ENCODE results near the gene RAB7A. TPM values are rescaled to one million over a fixed set of nuclear protein-coding genes. Genes with fewer than 3 reads are reported as not detected.

The RAB7A gene
- polyA plus RNA-seq, 1 donor (not counting 4 experiments of a cell fraction or from before 2014, with no cell fraction given): 364 TPM

- peak overlapping the region; percentile 57 for H3K4me2 ChIP-seq (ENCODE audit: control insufficient read depth, extremely low read depth, insufficient read depth, low read depth, low read length)
- no peak overlapping the region for H3K9ac ChIP-seq (ENCODE audit: control insufficient read depth, extremely low read depth, insufficient read depth, low read length)
- no peaks in the 10 kb centered on the region for H3K27me3 ChIP-seq (ENCODE audit: control insufficient read depth, extremely low read depth, insufficient read depth, low read length)
- no peaks in the 10 kb centered on the region for H3K9me1 ChIP-seq (ENCODE audit: control insufficient read depth, extremely low read depth, insufficient read depth, low read length)
- no peaks in the 10 kb centered on the region for H3K79me2 ChIP-seq (ENCODE audit: control insufficient read depth, insufficient read depth, low read length)
- no peaks in the 10 kb centered on the region for H3K9me3 ChIP-seq (ENCODE audit: control insufficient read depth, low read depth, low read length)
- TF ChIP-seq CTCF (optimal IDR thresholded peaks at IDR 0.05 in 1 of 3, IDR thresholded peaks at IDR 0.05 in 1 of 3, conservative IDR thresholded peaks at IDR 0.05 in 1 of 3; ENCODE audit: extremely low read depth in 1 of 3, insufficient read depth in 2 of 3, low read length in 3 of 3): peak in 1 of 3 experiments; percentile 32
- TF ChIP-seq EZH2 (IDR thresholded peaks at IDR 0.05; ENCODE audit: low read length): no peak
- no peak for FAIRE-seq
- H3K27ac ChIP-seq (ENCODE audit: control insufficient read depth, insufficient read depth, low read length): no peak overlapping the region
- no peaks in the 10 kb centered on the region for H4K20me1 ChIP-seq (ENCODE audit: control insufficient read depth, extremely low read depth, insufficient read depth, low read length)
- H3K4me3 ChIP-seq (ENCODE audit: control insufficient read depth in 2 of 3, extremely low read depth in 1 of 3, insufficient read depth in 2 of 3, low read depth in 1 of 3, low read length in 3 of 3): no peak overlapping the region
- peaks cover 6% of the 10 kb centered on the region for H3K4me1 ChIP-seq (ENCODE audit: control insufficient read depth, extremely low read depth, insufficient read depth, low read length)
- no peaks in the 10 kb centered on the region for H3K36me3 ChIP-seq (ENCODE audit: control insufficient read depth in 2 of 2, extremely low read depth in 1 of 2, insufficient read depth in 2 of 2, low read length in 2 of 2)
- dilution Hi-C loops (cut with MboI; ENCODE audit: extremely low pct_ligation_motif_present, low sequenced_read_pairs): no loop called here
- no peak for DNase-seq (ENCODE audit: low read depth, low spot score)
- H2AFZ ChIP-seq (ENCODE audit: control insufficient read depth, low read length): no peak overlapping the region
These were observed 119.3 kb downstream of the RAB7A start for GRCh38 chr3:128845119-128845777.

- no peaks in the 10 kb centered on the region for H3K9me1 ChIP-seq (ENCODE audit: control insufficient read depth, extremely low read depth, insufficient read depth, low read length)
- no peaks in the 10 kb centered on the region for H3K27me3 ChIP-seq (ENCODE audit: control insufficient read depth, extremely low read depth, insufficient read depth, low read length)
- no peaks in the 10 kb centered on the region for H3K9me3 ChIP-seq (ENCODE audit: control insufficient read depth, low read depth, low read length)
- FAIRE-seq (no peak), DNase-seq (ENCODE audit: low read depth, low spot score) (no peak)
- H3K36me3 ChIP-seq (ENCODE audit: control insufficient read depth in 2 of 2, extremely low read depth in 1 of 2, insufficient read depth in 2 of 2, low read length in 2 of 2): no peaks in the 10 kb centered on the region
- no peak for TF ChIP-seq EZH2 (IDR thresholded peaks at IDR 0.05; ENCODE audit: low read length)
- TF ChIP-seq CTCF (optimal IDR thresholded peaks at IDR 0.05 in 1 of 3, IDR thresholded peaks at IDR 0.05 in 1 of 3, conservative IDR thresholded peaks at IDR 0.05 in 1 of 3; ENCODE audit: extremely low read depth in 1 of 3, insufficient read depth in 2 of 3, low read length in 3 of 3): peak; percentile 36 to 59 (median 44)
- H2AFZ ChIP-seq (ENCODE audit: control insufficient read depth, low read length): no peak overlapping the region
- H4K20me1 ChIP-seq (ENCODE audit: control insufficient read depth, extremely low read depth, insufficient read depth, low read length): no peaks in the 10 kb centered on the region
- no peak overlapping the region for H3K27ac ChIP-seq (ENCODE audit: control insufficient read depth, insufficient read depth, low read length)
- dilution Hi-C loops (cut with MboI; ENCODE audit: extremely low pct_ligation_motif_present, low sequenced_read_pairs): no loop called here
- H3K9ac ChIP-seq (ENCODE audit: control insufficient read depth, extremely low read depth, insufficient read depth, low read length): no peak overlapping the region
- no peaks in the 10 kb centered on the region for H3K79me2 ChIP-seq (ENCODE audit: control insufficient read depth, insufficient read depth, low read length)
- H3K4me1 ChIP-seq (ENCODE audit: control insufficient read depth, extremely low read depth, insufficient read depth, low read length): peaks cover 6% of the 10 kb centered on the region
- peak overlapping the region in 1 of 3 experiments; percentile 15 for H3K4me3 ChIP-seq (ENCODE audit: control insufficient read depth in 2 of 3, extremely low read depth in 1 of 3, insufficient read depth in 2 of 3, low read depth in 1 of 3, low read length in 3 of 3)
- peak overlapping the region; percentile 57 for H3K4me2 ChIP-seq (ENCODE audit: control insufficient read depth, extremely low read depth, insufficient read depth, low read depth, low read length)
These were observed 119.9 kb downstream of the RAB7A start for GRCh38 chr3:128845778-128846485.
